ENCODE data around the gene TUG1.

Gene TUG1

DNA sequence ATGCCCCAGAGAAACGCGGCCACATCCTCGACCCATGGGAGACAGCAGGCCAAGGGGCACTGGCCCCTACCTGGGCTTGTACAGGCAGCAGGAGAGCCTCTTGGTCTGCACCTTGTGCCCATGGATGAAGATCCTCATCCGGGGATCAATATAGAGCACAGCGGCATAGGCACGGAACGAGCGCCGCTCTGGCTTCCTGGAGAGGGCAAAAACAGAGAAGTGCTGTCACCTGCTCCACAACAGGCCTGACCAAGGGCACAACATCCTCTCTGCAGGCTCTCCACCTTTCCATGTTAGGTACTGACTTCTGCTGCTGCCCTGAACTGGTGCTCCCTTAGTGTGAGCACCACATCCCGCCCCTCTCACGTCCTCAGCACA lies 27.7 kb upstream of the TUG1 start:
- Histone ChIP-seq H3K36me3 (ENCODE audit: insufficient read depth, low read length) (peaks cover 98% of the 10 kb centered on the region), H3K9me3 (ENCODE audit: low read depth, low read length) (no peaks in the 10 kb centered on the region), H3K27ac (no peak overlapping the region), H3K4me3 (no peak overlapping the region), H3K9ac (ENCODE audit: insufficient read length) (no peak overlapping the region)
- no peak for TF ChIP-seq FOXP2 (optimal IDR thresholded peaks at IDR 0.05; ENCODE audit: control extremely low read depth, extremely low read length, insufficient read depth)
- TF ChIP-seq EZH2 (IDR thresholded peaks at IDR 0.05), result no peak
- no peak for TF ChIP-seq POLR2AphosphoS5 (IDR thresholded peaks at IDR 0.05; ENCODE audit: borderline replicate concordance, low read depth, low read length)
- no peak for DNase-seq (ENCODE audit: low read depth, low spot score)

DNA sequence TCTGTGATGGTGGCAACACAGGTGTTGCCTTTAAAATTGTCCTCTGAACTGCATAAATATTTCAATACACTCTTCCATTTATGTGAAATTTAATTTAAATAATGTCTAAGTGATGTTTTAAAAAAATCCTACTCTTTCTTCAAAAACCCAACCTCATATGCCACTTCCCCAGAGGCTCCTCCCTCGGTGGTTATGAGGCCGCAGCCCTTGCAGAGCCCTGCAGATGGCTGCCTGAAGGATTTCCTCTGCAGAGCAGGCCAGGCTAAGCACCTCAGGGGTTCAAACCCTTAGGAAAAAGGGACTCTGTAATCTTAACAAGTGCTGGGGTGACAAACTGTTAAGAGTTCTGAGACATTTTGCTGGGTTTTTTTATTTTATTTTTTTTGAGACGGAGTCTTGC lies 25.7 kb upstream of the TUG1 start:
- Histone ChIP-seq H3K4me3 (no peak overlapping the region), H3K9ac (ENCODE audit: insufficient read length) (no peak overlapping the region), H3K27ac (no peak overlapping the region), H3K36me3 (ENCODE audit: insufficient read depth, low read length) (peaks cover 98% of the 10 kb centered on the region), H3K9me3 (ENCODE audit: low read depth, low read length) (no peaks in the 10 kb centered on the region)
- TF ChIP-seq EZH2 (IDR thresholded peaks at IDR 0.05) (no peak), FOXP2 (optimal IDR thresholded peaks at IDR 0.05; ENCODE audit: control extremely low read depth, extremely low read length, insufficient read depth) (no peak), POLR2AphosphoS5 (IDR thresholded peaks at IDR 0.05; ENCODE audit: borderline replicate concordance, low read depth, low read length) (no peak)
- no peak for DNase-seq (ENCODE audit: low read depth, low spot score)

DNA sequence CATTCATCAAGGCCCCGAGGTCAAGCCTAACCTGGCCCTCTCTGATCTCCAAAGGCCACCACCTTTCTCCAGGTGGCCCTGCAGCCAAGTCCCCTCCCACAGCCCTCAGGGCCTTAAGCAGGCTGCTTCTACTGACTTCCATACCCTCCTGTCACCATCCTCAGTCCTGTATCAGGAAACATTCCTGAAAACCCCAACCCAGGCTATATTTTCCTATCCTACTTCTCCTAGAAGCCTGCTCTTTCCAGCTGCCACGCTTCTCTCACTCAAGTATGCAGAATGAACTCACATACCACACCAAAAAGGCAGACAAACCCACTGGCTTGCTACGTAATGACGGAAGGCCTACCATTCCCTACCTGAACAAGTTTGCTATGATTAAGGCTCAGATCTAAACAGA lies 24.1 kb upstream of the TUG1 start:
- no peak overlapping the region for H3K9ac ChIP-seq (ENCODE audit: insufficient read length)
- TF ChIP-seq POLR2AphosphoS5 (IDR thresholded peaks at IDR 0.05; ENCODE audit: borderline replicate concordance, low read depth, low read length) (no peak), FOXP2 (optimal IDR thresholded peaks at IDR 0.05; ENCODE audit: control extremely low read depth, extremely low read length, insufficient read depth) (no peak), EZH2 (IDR thresholded peaks at IDR 0.05) (no peak)
- DNase-seq (ENCODE audit: low read depth, low spot score), result no peak
- H3K9me3 ChIP-seq (ENCODE audit: low read depth, low read length), result no peaks in the 10 kb centered on the region
- no peak overlapping the region for H3K27ac ChIP-seq
- no peak overlapping the region for H3K4me3 ChIP-seq
- peaks cover 100% of the 10 kb centered on the region for H3K36me3 ChIP-seq (ENCODE audit: insufficient read depth, low read length)

DNA sequence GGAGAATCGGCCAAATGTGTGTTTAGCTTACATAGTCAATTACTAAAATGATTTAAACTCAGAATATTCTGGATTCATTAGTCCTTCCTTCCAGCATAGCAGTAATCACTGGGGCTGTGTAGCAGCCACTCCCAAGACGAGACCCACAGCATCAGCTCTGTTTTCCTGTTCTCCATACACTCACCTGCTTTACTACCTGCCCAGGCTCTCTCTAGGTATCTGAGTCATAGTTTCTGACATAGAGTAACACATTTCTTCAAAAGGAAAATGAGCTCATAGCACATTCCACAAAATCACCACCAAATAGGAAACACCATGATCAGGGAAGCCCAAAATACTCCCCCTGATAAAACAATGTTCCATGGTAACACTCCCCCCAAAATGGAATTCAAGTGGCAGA lies 23.4 kb upstream of the TUG1 start:
- TF ChIP-seq POLR2AphosphoS5 (IDR thresholded peaks at IDR 0.05; ENCODE audit: borderline replicate concordance, low read depth, low read length) (no peak), FOXP2 (optimal IDR thresholded peaks at IDR 0.05; ENCODE audit: control extremely low read depth, extremely low read length, insufficient read depth) (no peak), EZH2 (IDR thresholded peaks at IDR 0.05) (no peak)
- Histone ChIP-seq H3K9me3 (ENCODE audit: low read depth, low read length) (no peaks in the 10 kb centered on the region), H3K9ac (ENCODE audit: insufficient read length) (no peak overlapping the region), H3K36me3 (ENCODE audit: insufficient read depth, low read length) (peaks cover 100% of the 10 kb centered on the region), H3K27ac (no peak overlapping the region), H3K4me3 (no peak overlapping the region)
- DNase-seq (ENCODE audit: low read depth, low spot score), result no peak

DNA sequence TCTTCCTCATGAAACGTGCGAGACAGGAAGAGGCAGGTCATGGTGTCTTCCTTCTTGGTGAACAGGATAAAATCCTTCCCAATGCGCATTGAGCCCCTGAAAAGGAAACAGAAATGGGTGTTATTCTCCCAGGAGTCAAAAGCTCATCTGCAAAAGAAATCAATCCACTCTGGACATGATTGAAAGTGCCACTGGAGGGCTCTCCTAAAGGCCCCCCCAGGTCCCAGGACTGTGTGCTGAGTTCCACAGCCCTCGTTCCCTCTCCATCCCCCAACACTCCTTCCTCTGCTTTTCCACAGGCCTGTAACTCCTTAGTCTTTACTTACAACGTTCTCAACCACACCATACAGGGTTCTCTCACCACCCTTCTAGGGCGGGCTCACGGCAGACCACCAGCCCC lies 22.7 kb upstream of the TUG1 start:
- no peak overlapping the region for H3K9ac ChIP-seq (ENCODE audit: insufficient read length)
- no peak for DNase-seq (ENCODE audit: low read depth, low spot score)
- H3K27ac ChIP-seq, result no peak overlapping the region
- no peaks in the 10 kb centered on the region for H3K9me3 ChIP-seq (ENCODE audit: low read depth, low read length)
- peaks cover 100% of the 10 kb centered on the region for H3K36me3 ChIP-seq (ENCODE audit: insufficient read depth, low read length)
- no peak overlapping the region for H3K4me3 ChIP-seq
- no peak for TF ChIP-seq POLR2AphosphoS5 (IDR thresholded peaks at IDR 0.05; ENCODE audit: borderline replicate concordance, low read depth, low read length)
- no peak for TF ChIP-seq EZH2 (IDR thresholded peaks at IDR 0.05)
- TF ChIP-seq FOXP2 (optimal IDR thresholded peaks at IDR 0.05; ENCODE audit: control extremely low read depth, extremely low read length, insufficient read depth), result no peak

DNA sequence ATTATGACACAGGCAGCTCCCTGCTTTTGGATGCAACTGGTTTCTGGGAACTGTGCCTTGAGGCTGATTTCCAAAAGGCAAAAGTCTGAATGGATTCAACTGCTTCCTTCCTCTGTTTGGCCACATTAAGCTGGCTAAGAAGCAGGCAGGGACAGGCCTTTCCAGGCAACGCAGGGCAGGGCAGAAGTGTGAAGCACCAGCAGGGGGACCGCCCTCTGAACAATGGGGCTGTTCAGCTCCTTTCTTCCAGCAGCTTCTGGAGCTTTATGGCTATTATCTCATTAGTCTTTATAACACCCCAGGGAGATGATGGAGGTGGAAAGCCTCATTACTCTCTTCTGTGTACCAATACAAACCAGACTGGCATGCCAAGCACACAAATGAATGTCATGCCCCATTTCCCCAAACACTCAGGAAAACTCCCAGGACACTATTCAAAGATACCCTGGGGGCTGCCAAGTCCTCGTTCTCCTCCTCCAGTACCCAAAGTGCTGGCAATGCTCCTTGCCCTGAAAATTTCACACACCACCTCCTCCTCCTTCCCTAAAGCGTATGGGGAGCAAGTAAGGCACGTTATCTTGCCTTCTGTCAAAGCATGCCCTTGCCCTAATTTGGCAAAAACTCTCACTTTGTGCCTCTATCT lies 21.8 kb upstream of the TUG1 start:
- no peak overlapping the region for H3K9ac ChIP-seq (ENCODE audit: insufficient read length)
- TF ChIP-seq EZH2 (IDR thresholded peaks at IDR 0.05) (no peak), FOXP2 (optimal IDR thresholded peaks at IDR 0.05; ENCODE audit: control extremely low read depth, extremely low read length, insufficient read depth) (no peak), POLR2AphosphoS5 (IDR thresholded peaks at IDR 0.05; ENCODE audit: borderline replicate concordance, low read depth, low read length) (no peak)
- H3K9me3 ChIP-seq (ENCODE audit: low read depth, low read length), result no peaks in the 10 kb centered on the region
- DNase-seq (ENCODE audit: low read depth, low spot score), result no peak
- H3K36me3 ChIP-seq (ENCODE audit: insufficient read depth, low read length), result peaks cover 95% of the 10 kb centered on the region
- no peak overlapping the region for H3K27ac ChIP-seq
- H3K4me3 ChIP-seq, result no peak overlapping the region

DNA sequence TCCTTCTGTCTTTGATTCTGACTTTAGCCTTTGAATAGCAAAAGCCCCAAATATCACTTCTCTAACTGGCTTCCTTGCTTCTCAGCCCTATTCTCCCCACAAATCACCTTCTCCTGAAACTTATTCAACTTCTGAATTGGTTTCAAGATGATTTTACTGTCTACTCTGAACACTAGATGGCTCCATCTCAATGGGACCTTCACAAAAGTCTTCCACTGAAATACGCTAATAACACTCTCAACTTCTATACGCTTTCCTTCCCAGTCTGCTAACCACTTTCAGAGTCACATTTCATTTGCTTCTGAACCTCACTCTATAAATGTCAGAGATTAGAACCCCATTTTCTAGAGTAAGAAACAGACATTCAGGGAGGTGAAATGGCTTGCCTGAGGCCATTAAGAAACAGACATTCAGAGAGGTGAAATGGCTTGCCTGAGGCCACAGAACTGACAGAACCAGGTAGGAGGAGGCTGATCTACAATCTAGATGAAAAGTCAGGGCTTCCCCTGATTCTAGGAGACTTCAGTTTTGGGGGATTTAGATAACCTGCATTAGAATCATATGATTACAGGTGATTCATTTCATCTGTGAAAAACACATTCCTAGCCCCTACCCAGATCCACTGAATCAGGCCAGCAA lies 21.1 kb upstream of the TUG1 start:
- no peak for DNase-seq (ENCODE audit: low read depth, low spot score)
- no peak for TF ChIP-seq EZH2 (IDR thresholded peaks at IDR 0.05)
- TF ChIP-seq FOXP2 (optimal IDR thresholded peaks at IDR 0.05; ENCODE audit: control extremely low read depth, extremely low read length, insufficient read depth), result no peak
- no peak for TF ChIP-seq POLR2AphosphoS5 (IDR thresholded peaks at IDR 0.05; ENCODE audit: borderline replicate concordance, low read depth, low read length)
- no peak overlapping the region for H3K27ac ChIP-seq
- no peaks in the 10 kb centered on the region for H3K9me3 ChIP-seq (ENCODE audit: low read depth, low read length)
- H3K36me3 ChIP-seq (ENCODE audit: insufficient read depth, low read length), result peaks cover 95% of the 10 kb centered on the region
- no peak overlapping the region for H3K4me3 ChIP-seq
- no peak overlapping the region for H3K9ac ChIP-seq (ENCODE audit: insufficient read length)

DNA sequence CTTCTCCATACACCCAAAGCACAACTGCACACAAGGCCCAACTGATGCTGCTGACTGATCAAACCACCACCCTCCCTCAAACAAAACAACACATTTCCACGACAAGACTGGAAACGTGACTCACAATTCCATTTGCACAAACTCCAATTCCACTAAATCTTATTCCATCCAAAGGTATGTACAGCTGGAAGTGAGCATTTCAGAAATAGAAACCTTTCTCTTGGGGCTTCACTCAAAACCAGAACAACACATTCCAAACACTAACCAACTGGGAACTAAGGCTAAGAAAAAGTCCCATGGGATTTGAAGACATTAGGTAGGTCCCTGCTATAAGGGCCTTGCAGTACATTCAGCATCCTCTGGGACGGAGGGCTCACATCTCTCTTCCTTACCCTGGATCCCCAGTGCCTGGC lies 20.1 kb upstream of the TUG1 start:
- Histone ChIP-seq H3K27ac (no peak overlapping the region), H3K4me3 (no peak overlapping the region), H3K9ac (ENCODE audit: insufficient read length) (no peak overlapping the region), H3K9me3 (ENCODE audit: low read depth, low read length) (no peaks in the 10 kb centered on the region), H3K36me3 (ENCODE audit: insufficient read depth, low read length) (peaks cover 91% of the 10 kb centered on the region)
- DNase-seq (ENCODE audit: low read depth, low spot score), result no peak
- no peak for TF ChIP-seq EZH2 (IDR thresholded peaks at IDR 0.05)
- no peak for TF ChIP-seq FOXP2 (optimal IDR thresholded peaks at IDR 0.05; ENCODE audit: control extremely low read depth, extremely low read length, insufficient read depth)
- no peak for TF ChIP-seq POLR2AphosphoS5 (IDR thresholded peaks at IDR 0.05; ENCODE audit: borderline replicate concordance, low read depth, low read length)

All from SK-N-MC (cell line).